ENCODE measurements around the gene FARP2. TPM values are rescaled to one million over a fixed set of nuclear protein-coding genes. Genes with fewer than 3 reads are reported as not detected.

Gene FARP2
- total and polyA plus RNA-seq, 2 of the 13 experiments (the other 11 are each of a cell fraction or from before 2014, with no cell fraction given) = 28.0 to 45.4 TPM

GRCh38 chr2:241315879-241316631, 40.0 kb upstream of the FARP2 start, which contains the start of gene SEPTIN2 (continued):
- TF ChIP-seq EEA1 (CRISPR knock-in tag; IDR thresholded peaks at IDR 0.05; ENCODE audit: borderline replicate concordance) (peak; percentile 76; the same call in 1 of the 2 replicates), CEBPG (CRISPR knock-in tag; IDR thresholded peaks at IDR 0.05) (no peak), MLX (CRISPR knock-in tag; IDR thresholded peaks at IDR 0.05) (no peak), TFDP1 (CRISPR knock-in tag; IDR thresholded peaks at IDR 0.05; ENCODE audit: borderline replicate concordance) (no peak; the same call in none of the 2 replicates), ZNF253 (CRISPR knock-in tag; IDR thresholded peaks at IDR 0.05; ENCODE audit: borderline replicate concordance) (0 out of 2 replicates have a peak, but pooled peaks have one; percentile 83), IKZF5 (CRISPR knock-in tag; IDR thresholded peaks at IDR 0.05) (no peak), MBNL3 (CRISPR knock-in tag; conservative IDR thresholded peaks at IDR 0.05) (no peak), NFIB (CRISPR knock-in tag; IDR thresholded peaks at IDR 0.05; ENCODE audit: borderline replicate concordance) (no peak), SNAI1 (CRISPR knock-in tag; IDR thresholded peaks at IDR 0.05; ENCODE audit: borderline replicate concordance) (0 out of 2 replicates have a peak, but pooled peaks have one; percentile 55), FOXP1 (IDR thresholded peaks at IDR 0.05) (no peak), FOXP1 (CRISPR knock-in tag; IDR thresholded peaks at IDR 0.05) (no peak), GMEB1 (CRISPR knock-in tag; IDR thresholded peaks at IDR 0.05; ENCODE audit: borderline replicate concordance) (no peak; the same call in 1 of the 2 replicates), GFI1 (CRISPR knock-in tag; IDR thresholded peaks at IDR 0.05; ENCODE audit: borderline replicate concordance) (peak; percentile 14; the same call in 1 of the 2 replicates), SP140L (CRISPR knock-in tag; IDR thresholded peaks at IDR 0.05; ENCODE audit: borderline replicate concordance) (no peak), SIN3B (IDR thresholded peaks at IDR 0.05; ENCODE audit: low read length) (no peak; the same call in 1 of the 2 replicates), ZSCAN25 (CRISPR knock-in tag; IDR thresholded peaks at IDR 0.05) (peak; percentile 29; the same call in 1 of the 2 replicates), GATA4 (IDR thresholded peaks at IDR 0.05; ENCODE audit: borderline replicate concordance, low read depth) (peak; percentile 41), ATF6 (CRISPR knock-in tag; conservative IDR thresholded peaks at IDR 0.05) (no peak), RNF219 (CRISPR knock-in tag; IDR thresholded peaks at IDR 0.05) (0 out of 2 replicates have a peak, but pooled peaks have one; percentile 2), ZNF207 (IDR thresholded peaks at IDR 0.05; ENCODE audit: borderline replicate concordance) (no peak), ELF1 (CRISPR knock-in tag; IDR thresholded peaks at IDR 0.05) (no peak)

Measured in HepG2 (cell line).